H9 (cell line): ENCODE results near the gene CELF1. TPM values are rescaled to one million over a fixed set of nuclear protein-coding genes. Genes with fewer than 3 reads are reported as not detected.

Source experiments
- DNase-seq: peaks from one replicate; pipeline ENCODE4 v3.0.0-alpha.2; 2017
- H2AFZ ChIP-seq: one replicate; pipeline ENCODE4 v1.6.1; 2013; ENCODE audit warnings: mild to moderate bottlenecking, low read length, control low read depth, moderate library complexity
- H2AK5ac ChIP-seq: 2 replicates; pipeline ENCODE4 v1.6.1; 2013; ENCODE audit warnings: low read length, control low read depth, mixed read lengths; ENCODE audit not compliant: insufficient read length
- H2BK120ac ChIP-seq: one replicate; pipeline ENCODE4 v1.6.1; 2013; ENCODE audit warnings: low read depth, mild to moderate bottlenecking, low read length, control low read depth, inconsistent platforms; ENCODE audit not compliant: poor library complexity, severe bottlenecking
- H2BK12ac ChIP-seq: 2 replicates; pipeline ENCODE4 v1.6.1; 2013; ENCODE audit warnings: low read length, control low read depth, mixed read lengths, low read depth; ENCODE audit not compliant: insufficient read length
- H2BK15ac ChIP-seq: 2 replicates; pipeline ENCODE4 v1.6.1; 2013; ENCODE audit warnings: low read depth, low read length, control low read depth
- H2BK20ac ChIP-seq: one replicate; pipeline ENCODE4 v1.6.1; 2013; ENCODE audit warnings: low read depth, mild to moderate bottlenecking, low read length, control low read depth, inconsistent platforms; ENCODE audit not compliant: poor library complexity, severe bottlenecking
- H2BK5ac ChIP-seq: 2 replicates; pipeline ENCODE4 v1.6.1; 2013; ENCODE audit warnings: low read length, control low read depth, mixed read lengths; ENCODE audit not compliant: insufficient read length
- H3K14ac ChIP-seq: 2 replicates; pipeline ENCODE4 v1.6.1; 2013; ENCODE audit warnings: low read length, control low read depth; ENCODE audit not compliant: insufficient read depth
- H3K18ac ChIP-seq: 2 replicates; pipeline ENCODE4 v1.6.1; 2013; ENCODE audit warnings: low read depth, mild to moderate bottlenecking, mixed read lengths, low read length, control low read depth; ENCODE audit not compliant: insufficient read length
- H3K23ac ChIP-seq: 2 replicates; pipeline ENCODE4 v1.6.1; 2013; ENCODE audit warnings: low read length, control low read depth, mixed read lengths, low read depth; ENCODE audit not compliant: insufficient read length
- H3K23me2 ChIP-seq: 2 replicates; pipeline ENCODE4 v1.6.1; 2013; ENCODE audit warnings: low read depth, mild to moderate bottlenecking, mixed read lengths, low read length, control low read depth; ENCODE audit not compliant: insufficient read length, poor library complexity, severe bottlenecking
- H3K27ac ChIP-seq: 2 replicates; pipeline ENCODE4 v1.5.1; 2013; ENCODE audit warnings: low read length, control low read depth, mixed read lengths, low read depth; ENCODE audit not compliant: insufficient read length
- H3K27me3 ChIP-seq: 2 replicates; pipeline ENCODE4 v1.6.1; 2013; ENCODE audit warnings: low read length, control low read depth, inconsistent platforms; ENCODE audit not compliant: insufficient read depth
- H3K4ac ChIP-seq: 2 replicates; pipeline ENCODE4 v1.6.1; 2013; ENCODE audit warnings: low read depth, mild to moderate bottlenecking, control low read depth, inconsistent platforms, low read length, moderate library complexity
- H3K4me1 ChIP-seq: 2 replicates; pipeline ENCODE4 v1.6.1; 2013; ENCODE audit warnings: low read length, control low read depth, inconsistent platforms; ENCODE audit not compliant: insufficient read depth
- H3K4me2 ChIP-seq: 2 replicates; pipeline ENCODE4 v1.6.1; 2013; ENCODE audit warnings: low read length, control low read depth, mixed read lengths; ENCODE audit not compliant: insufficient read length, insufficient read depth
- H3K56ac ChIP-seq: 2 replicates; pipeline ENCODE4 v1.6.1; 2013; ENCODE audit warnings: low read depth, mild to moderate bottlenecking, mixed read lengths, low read length, control low read depth; ENCODE audit not compliant: insufficient read length
- H3K79me1 ChIP-seq: 2 replicates; pipeline ENCODE4 v1.6.1; 2013; ENCODE audit warnings: low read depth, mild to moderate bottlenecking, moderate library complexity, low read length, control low read depth, inconsistent platforms; ENCODE audit not compliant: insufficient read depth, poor library complexity, severe bottlenecking
- H3K79me2 ChIP-seq: 2 replicates; pipeline ENCODE4 v1.6.1; 2013; ENCODE audit warnings: low read length, control low read depth, inconsistent platforms; ENCODE audit not compliant: insufficient read depth
- H3K9ac ChIP-seq: 2 replicates; pipeline ENCODE4 v1.6.1; 2013; ENCODE audit warnings: low read length, control low read depth, mixed read lengths; ENCODE audit not compliant: insufficient read length; ENCODE audit errors: extremely low read depth
- H3K9me3 ChIP-seq: one replicate; pipeline ENCODE4 v1.6.1; 2013; ENCODE audit warnings: low read depth, low read length, inconsistent platforms; ENCODE audit not compliant: control insufficient read depth
- H3T11ph ChIP-seq: one replicate; pipeline ENCODE4 v1.6.1; 2013; ENCODE audit warnings: mild to moderate bottlenecking, low read length, control low read depth, inconsistent platforms
- H4K20me1 ChIP-seq: one replicate; pipeline ENCODE4 v1.6.1; 2013; ENCODE audit not compliant: control insufficient read depth, insufficient read length, insufficient read depth
- H4K5ac ChIP-seq: 2 replicates; pipeline ENCODE4 v1.6.1; 2013; ENCODE audit warnings: low read depth, mild to moderate bottlenecking, mixed read lengths, low read length, control low read depth; ENCODE audit not compliant: insufficient read length
- H4K8ac ChIP-seq: replicated peaks from 2 replicates; pipeline ENCODE4 v1.6.1; 2013; ENCODE audit warnings: low read length, control low read depth, mixed read lengths, low read depth; ENCODE audit not compliant: insufficient read length
- H4K91ac ChIP-seq: 2 replicates; pipeline ENCODE4 v1.6.1; 2013; ENCODE audit warnings: low read depth, mild to moderate bottlenecking, moderate library complexity, mixed read lengths, low read length, control low read depth; ENCODE audit not compliant: insufficient read length
- H3K27ac Mint-ChIP-seq, 3 experiments: 2 replicates in 2 of 3; 3 replicates in 1 of 3; pipeline ENCODE4 v1.8.0; 2020 to 2021; ENCODE audit warnings: mixed read lengths in 3 of 3, mild to moderate bottlenecking in 1 of 3, moderate library complexity in 1 of 3
- H3K27me3 Mint-ChIP-seq: 2 replicates; pipeline ENCODE4 v1.8.0; 2021; ENCODE audit warnings: low read depth, mild to moderate bottlenecking, moderate library complexity, mixed read lengths
- H3K36me3 Mint-ChIP-seq, 3 experiments: 2 replicates in 2 of 3; 3 replicates in 1 of 3; pipeline ENCODE4 v1.8.0; 2020 to 2021; ENCODE audit warnings: low read depth in 3 of 3, mixed read lengths in 3 of 3; ENCODE audit not compliant: insufficient read depth in 1 of 3
- H3K4me1 Mint-ChIP-seq, 2 experiments: 2 replicates each; pipeline ENCODE4 v1.8.0; 2020; ENCODE audit warnings: mixed read lengths in 2 of 2
- H3K4me3 Mint-ChIP-seq, 2 experiments: 2 replicates in 1 of 2; 3 replicates in 1 of 2; pipeline ENCODE4 v1.8.0; 2020 to 2021; ENCODE audit warnings: mild to moderate bottlenecking in 2 of 2, mixed read lengths in 2 of 2, moderate library complexity in 1 of 2
- H3K9me3 Mint-ChIP-seq, 2 experiments: 2 replicates in 1 of 2; 3 replicates in 1 of 2; pipeline ENCODE4 v1.8.0; 2020; ENCODE audit warnings: mild to moderate bottlenecking in 2 of 2, mixed read lengths in 2 of 2, moderate library complexity in 1 of 2
- CTCF ChIP-seq: fragments of 200-600 bp; sonication (generic); conservative IDR thresholded peaks from 3 replicates; pipeline ENCODE4 v1.8.0; 2021; ENCODE audit warnings: antibody characterized with exemption, mild to moderate bottlenecking
- WGBS: extraction: QIAGEN DNeasy Blood & Tissue Kit; methylation state at CpG from one replicate; pipeline ENCODE4 v1.1.7; 2013; ENCODE audit warnings: missing lambda C conversion rate, low lambda C conversion rate, mixed read lengths; ENCODE audit not compliant: insufficient read length; ENCODE audit errors: extremely low coverage; 5-methylcytosine and 5-hydroxymethylcytosine counted together
- total RNA-seq: library from RNA; stranded (reverse); gene quantifications from 2 replicates; pipeline ENCODE4 v1.2.1, GENCODE V29; 2021

CELF1 gene
- total RNA-seq, 1 experiment from 2014 or later: 211 TPM

- Histone ChIP-seq H3K79me2 (peaks cover 37% of the 10 kb centered on the region), H2AK5ac (no peak overlapping the region), H3K9me3 (no peaks in the 10 kb centered on the region), H4K20me1 (no peaks in the 10 kb centered on the region), H3K18ac (peak overlapping the region; percentile 16), H3T11ph (no peak overlapping the region), H2BK5ac (no peak overlapping the region), H3K4me1 (no peaks in the 10 kb centered on the region; the same call in 1 of the 2 replicates), H3K23ac (no peak overlapping the region), H2AFZ (no peak overlapping the region), H3K79me1 (no peaks in the 10 kb centered on the region), H3K23me2 (peaks cover 3% of the 10 kb centered on the region), H3K4me2 (peak overlapping the region; percentile 50), H4K5ac (no peak overlapping the region), H3K14ac (no peak overlapping the region), H4K8ac (no peak overlapping the region), H2BK20ac (no peak overlapping the region), H4K91ac (no peak overlapping the region), H2BK15ac (no peak overlapping the region), H3K27ac (no peak overlapping the region), H3K56ac (no peak overlapping the region), H3K27me3 (no peaks in the 10 kb centered on the region), H2BK12ac (no peak overlapping the region), H2BK120ac (no peak overlapping the region), H3K4ac (no peak overlapping the region), H3K9ac (peak overlapping the region; percentile 28)
- no peak for DNase-seq
- Mint-ChIP-seq H3K27ac (peak overlapping the region; percentile 92 to 99 (median 95)), H3K9me3 (peaks cover 0 to 3% of the 10 kb centered on the region in 2 experiments; a peak in 1 of 5 replicates), H3K4me1 (peaks cover 23 to 26% of the 10 kb centered on the region in 2 experiments), H3K4me3 (peak overlapping the region; percentile 72 to 88), H3K36me3 (peaks cover 11 to 28% (median 19%) of the 10 kb centered on the region in 3 experiments; a peak in 6 of 7 replicates), H3K27me3 (peaks cover 2% of the 10 kb centered on the region; the same call in 1 of the 2 replicates)
- WGBS: no CpG with 5 or more reads among the region's 9 CpGs
- TF ChIP-seq CTCF: 0 out of 3 replicates have a peak, but pooled peaks have one; percentile 2
These were observed 443 bp upstream of the CELF1 start for GRCh38 chr11:47553406-47553743.
